Neural progenitor cell (in vitro differentiated cells): ENCODE data around the gene DACH1. TPM values are rescaled to one million over a fixed set of nuclear protein-coding genes. Genes with fewer than 3 reads are reported as not detected.

Source experiments
- DNase-seq: peaks from one replicate; pipeline ENCODE4 v3.0.0-alpha.2; 2016; ENCODE audit warnings: low spot score
- H2AFZ ChIP-seq: fragments of 200-600 bp; sonication (generic); replicated peaks from 2 replicates; pipeline ENCODE4 v1.6.1; 2016; ENCODE audit warnings: antibody characterized with exemption
- H3F3A ChIP-seq: fragments of 200-600 bp; sonication (generic); 2 replicates; pipeline ENCODE4 v1.6.1; 2016; ENCODE audit warnings: antibody characterized with exemption, low read depth
- H3K27ac ChIP-seq: fragments of 200-600 bp; sonication (generic); 2 replicates; pipeline ENCODE4 v1.5.1; 2016; ENCODE audit warnings: mild to moderate bottlenecking
- H3K27me3 ChIP-seq: fragments of 200-600 bp; sonication (generic); 2 replicates; pipeline ENCODE4 v1.6.1; 2016; ENCODE audit warnings: mild to moderate bottlenecking, moderate library complexity
- H3K36me3 ChIP-seq: fragments of 200-600 bp; sonication (generic); 2 replicates; pipeline ENCODE4 v1.5.1; 2016
- H3K4me1 ChIP-seq: fragments of 200-600 bp; sonication (generic); 2 replicates; pipeline ENCODE4 v1.6.1; 2016; ENCODE audit warnings: mixed run types
- H3K4me2 ChIP-seq: fragments of 200-600 bp; sonication (generic); 2 replicates; pipeline ENCODE4 v1.6.1; 2016
- H3K4me3 ChIP-seq: fragments of 200-600 bp; sonication (generic); 2 replicates; pipeline ENCODE4 v1.5.1; 2016
- H3K79me2 ChIP-seq: fragments of 200-600 bp; sonication (generic); 2 replicates; pipeline ENCODE4 v1.6.1; 2016; ENCODE audit warnings: low read depth
- H3K9ac ChIP-seq: fragments of 200-600 bp; sonication (generic); 2 replicates; pipeline ENCODE4 v1.6.1; 2016
- H3K9me3 ChIP-seq: fragments of 200-600 bp; sonication (generic); 2 replicates; pipeline ENCODE4 v1.5.1; 2016; ENCODE audit warnings: low read depth
- H4K20me1 ChIP-seq: fragments of 200-600 bp; sonication (generic); 2 replicates; pipeline ENCODE4 v1.6.1; 2016; ENCODE audit warnings: low read depth
- H3K27ac Mint-ChIP-seq: 3 replicates; pipeline ENCODE4 v1.8.0; 2021; ENCODE audit warnings: mixed read lengths
- H3K27me3 Mint-ChIP-seq: 2 replicates; pipeline ENCODE4 v1.8.0; 2022; ENCODE audit warnings: low read depth, mild to moderate bottlenecking, inconsistent platforms, moderate library complexity, mixed read lengths; ENCODE audit not compliant: insufficient read depth
- H3K36me3 Mint-ChIP-seq: 3 replicates; pipeline ENCODE4 v1.8.0; 2021; ENCODE audit warnings: mixed read lengths
- H3K4me1 Mint-ChIP-seq: 3 replicates; pipeline ENCODE4 v1.8.0; 2021; ENCODE audit warnings: mixed read lengths
- H3K4me3 Mint-ChIP-seq: 3 replicates; pipeline ENCODE4 v1.8.0; 2021; ENCODE audit warnings: mild to moderate bottlenecking, moderate library complexity, mixed read lengths
- H3K9me3 Mint-ChIP-seq: 3 replicates; pipeline ENCODE4 v1.8.0; 2020; ENCODE audit warnings: mixed read lengths
- CTCF ChIP-seq: fragments of 200-600 bp; sonication (generic); IDR thresholded peaks from 2 replicates; pipeline ENCODE4 v1.5.1; 2017; ENCODE audit warnings: antibody characterized with exemption, mild to moderate bottlenecking
- EZH2 ChIP-seq: fragments of 200-600 bp; sonication (generic); IDR thresholded peaks from 2 replicates; pipeline ENCODE4 v1.6.1; 2017; ENCODE audit warnings: antibody characterized with exemption, mild to moderate bottlenecking, moderate library complexity
- EZH2phosphoT487 ChIP-seq: fragments of 200-600 bp; sonication (generic); IDR thresholded peaks from 2 replicates; pipeline ENCODE4 v1.6.1; 2017; ENCODE audit warnings: antibody characterized with exemption
- total RNA-seq: library from RNA; depleted of rRNA; stranded (reverse); fragments of >200 nt; gene quantifications from 2 replicates; pipeline ENCODE4 v1.2.3, GENCODE V29; 2015; ENCODE audit warnings: low replicate concordance

Gene DACH1
- total RNA-seq, 1 donor from 2014 or later: 27.6 TPM

GRCh38 chr13:71587817-71588216 is 279.2 kb downstream of the DACH1 start:
- H3F3A ChIP-seq: no peaks in the 10 kb centered on the region
- H4K20me1 ChIP-seq: no peaks in the 10 kb centered on the region
- no peaks in the 10 kb centered on the region for H3K4me1 ChIP-seq
- no peak overlapping the region for H3K9ac ChIP-seq
- H3K79me2 ChIP-seq: no peaks in the 10 kb centered on the region
- TF ChIP-seq EZH2phosphoT487 (no peak), CTCF (no peak), EZH2 (no peak)
- H3K27ac Mint-ChIP-seq: no peak overlapping the region
- H3K9me3 Mint-ChIP-seq: no peaks in the 10 kb centered on the region
- no peaks in the 10 kb centered on the region for H3K36me3 Mint-ChIP-seq
- no peak for DNase-seq
- H3K27me3 ChIP-seq: no peaks in the 10 kb centered on the region
- no peak overlapping the region for H3K4me3 ChIP-seq
- no peak overlapping the region for H2AFZ ChIP-seq
- H3K4me3 Mint-ChIP-seq: no peak overlapping the region
- H3K4me1 Mint-ChIP-seq: peaks cover 13% of the 10 kb centered on the region
- no peak overlapping the region for H3K27ac ChIP-seq
- H3K36me3 ChIP-seq: no peaks in the 10 kb centered on the region
- H3K27me3 Mint-ChIP-seq: no peaks in the 10 kb centered on the region
- H3K4me2 ChIP-seq: no peak overlapping the region
- no peaks in the 10 kb centered on the region for H3K9me3 ChIP-seq

- peaks cover 13% of the 10 kb centered on the region for H3K4me1 Mint-ChIP-seq
- no peaks in the 10 kb centered on the region for H3K9me3 Mint-ChIP-seq
Observed at GRCh38 chr13:71587193-71587592, 279.8 kb downstream of the DACH1 start.

GRCh38 chr13:71583581-71583980 is 283.4 kb downstream of the DACH1 start:
- H3K36me3 Mint-ChIP-seq: no peaks in the 10 kb centered on the region
- peaks cover 13% of the 10 kb centered on the region for H3K4me1 Mint-ChIP-seq
- H3K9me3 Mint-ChIP-seq: no peaks in the 10 kb centered on the region

More at GRCh38 chr13:71587193-71587592, 279.8 kb downstream of the DACH1 start:
- H3K4me2 ChIP-seq: no peak overlapping the region
- no peaks in the 10 kb centered on the region for H3K27me3 ChIP-seq
- Mint-ChIP-seq H3K4me3 (no peak overlapping the region), H3K27ac (no peak overlapping the region), H3K36me3 (no peaks in the 10 kb centered on the region), H3K27me3 (no peaks in the 10 kb centered on the region)
- no peaks in the 10 kb centered on the region for H3K4me1 ChIP-seq
- no peak overlapping the region for H3K4me3 ChIP-seq
- H2AFZ ChIP-seq: no peak overlapping the region
- no peaks in the 10 kb centered on the region for H4K20me1 ChIP-seq
- no peak for DNase-seq
- TF ChIP-seq CTCF (no peak), EZH2 (no peak), EZH2phosphoT487 (no peak)
- H3K9ac ChIP-seq: no peak overlapping the region
- H3K36me3 ChIP-seq: no peaks in the 10 kb centered on the region
- H3F3A ChIP-seq: no peaks in the 10 kb centered on the region
- no peaks in the 10 kb centered on the region for H3K79me2 ChIP-seq
- no peaks in the 10 kb centered on the region for H3K9me3 ChIP-seq
- H3K27ac ChIP-seq: no peak overlapping the region

More at GRCh38 chr13:71583581-71583980, 283.4 kb downstream of the DACH1 start:
- Histone ChIP-seq H3K4me2 (no peak overlapping the region), H4K20me1 (no peaks in the 10 kb centered on the region), H3K27me3 (no peaks in the 10 kb centered on the region), H3K9me3 (no peaks in the 10 kb centered on the region), H3K4me3 (no peak overlapping the region), H3K9ac (no peak overlapping the region), H3K27ac (no peak overlapping the region), H3K79me2 (no peaks in the 10 kb centered on the region), H3K4me1 (no peaks in the 10 kb centered on the region), H2AFZ (no peak overlapping the region), H3F3A (no peaks in the 10 kb centered on the region), H3K36me3 (no peaks in the 10 kb centered on the region)
- no peak for TF ChIP-seq EZH2phosphoT487
- TF ChIP-seq EZH2: no peak
- TF ChIP-seq CTCF: no peak
- Mint-ChIP-seq H3K27me3 (no peaks in the 10 kb centered on the region), H3K4me3 (no peak overlapping the region), H3K27ac (no peak overlapping the region)
- no peak for DNase-seq
